Natural killer cell (primary cell): Measurements from ENCODE around the gene PCLO. TPM values are rescaled to one million over a fixed set of nuclear protein-coding genes. Genes with fewer than 3 reads are reported as not detected.

Experiments used
- ATAC-seq, 3 donors: fragments of 150-1000 bp in 2 of 3; fragments of 200-7000 bp in 1 of 3; cut with Tn5 transposase; 1 replicate in 1 of 3; 2 replicates in 2 of 3; pipeline ENCODE4 v1.10.0; 2021; ENCODE audit warnings: mild to moderate bottlenecking in 2 of 3, moderate library complexity in 2 of 3
- DNase-seq, 2 donors: peaks; one replicate each; pipeline versions ENCODE4 v3.0.0 to v3.0.0-alpha.2; 2013 to 2021; ENCODE audit warnings: mixed read lengths in 1 of 2
- H3K27ac ChIP-seq: one replicate; pipeline ENCODE4 v1.5.1; 2013; ENCODE audit warnings: mild to moderate bottlenecking, low read length
- H3K27me3 ChIP-seq: one replicate; pipeline ENCODE4 v1.6.1; 2013; ENCODE audit warnings: low read length; ENCODE audit not compliant: control insufficient read depth, insufficient read depth
- H3K36me3 ChIP-seq: one replicate; pipeline ENCODE4 v1.6.1; 2013; ENCODE audit warnings: low read length; ENCODE audit not compliant: control insufficient read depth, insufficient read depth
- H3K4me1 ChIP-seq: one replicate; pipeline ENCODE4 v1.6.1; 2013; ENCODE audit warnings: low read length; ENCODE audit not compliant: control insufficient read depth, insufficient read depth
- H3K4me3 ChIP-seq: one replicate; pipeline ENCODE4 v1.5.1; 2013; ENCODE audit warnings: low read length
- H3K9me3 ChIP-seq: one replicate; pipeline ENCODE4 v1.6.1; 2013; ENCODE audit warnings: low read length; ENCODE audit not compliant: control insufficient read depth, insufficient read depth
- H3K27ac Mint-ChIP-seq, 2 donors: one replicate each; pipeline ENCODE4 v1.8.0; 2022; ENCODE audit warnings: mild to moderate bottlenecking in 2 of 2, mixed read lengths in 2 of 2, moderate library complexity in 1 of 2
- H3K27me3 Mint-ChIP-seq, 2 donors: one replicate each; pipeline ENCODE4 v1.8.0; 2022; ENCODE audit warnings: low read depth in 2 of 2, mixed read lengths in 2 of 2
- H3K36me3 Mint-ChIP-seq: one replicate; pipeline ENCODE4 v1.8.0; 2022; ENCODE audit warnings: mixed read lengths
- H3K4me1 Mint-ChIP-seq, 2 donors: one replicate each; pipeline ENCODE4 v1.8.0; 2022; ENCODE audit warnings: mixed read lengths in 2 of 2
- H3K4me3 Mint-ChIP-seq: one replicate; pipeline ENCODE4 v1.8.0; 2022; ENCODE audit warnings: mild to moderate bottlenecking, moderate library complexity, mixed read lengths
- H3K9me3 Mint-ChIP-seq, 2 donors: one replicate each; pipeline ENCODE4 v1.8.0; 2022; ENCODE audit warnings: mixed read lengths in 2 of 2
- WGBS: methylation state at CpG from one replicate; pipeline ENCODE4 v1.1.7; 2013; ENCODE audit warnings: missing lambda C conversion rate; ENCODE audit not compliant: insufficient coverage; 5-methylcytosine and 5-hydroxymethylcytosine counted together
- intact Hi-C: fragments of 100-400 bp; cut with micrococcal nuclease; formaldehyde crosslinking; loops from one replicate; pipeline ENCODE4 v1.14.2; 2022
- total RNA-seq, 4 donors: library from RNA; stranded (reverse); fragments of 120-200 nt in 1 of 4; gene quantifications; one replicate each; pipeline versions ENCODE4 v1.2.3 to v1.2.4, GENCODE V29; 2013 to 2022
- TF ChIP-seq, protein P1 (sequence below): fragments of 200-600 bp; IDR thresholded peaks from one replicate; pipeline ENCODE4 v1.8.0; 2022; ENCODE audit warnings: antibody characterized with exemption

PCLO gene
- total RNA-seq, 3 donors from 2014 or later (not counting 1 experiment from before 2014, with no cell fraction given), result not detected

- H3K4me1 Mint-ChIP-seq, result no peaks in the 10 kb centered on the region
- Histone ChIP-seq H3K27ac (no peak overlapping the region), H3K4me3 (no peak overlapping the region), H3K9me3 (no peaks in the 10 kb centered on the region), H3K4me1 (no peaks in the 10 kb centered on the region), H3K27me3 (no peaks in the 10 kb centered on the region), H3K36me3 (no peaks in the 10 kb centered on the region)
- intact Hi-C loops, result no loop called here
- no peak for ATAC-seq
- no peaks in the 10 kb centered on the region for H3K27me3 Mint-ChIP-seq
- H3K9me3 Mint-ChIP-seq, result peaks cover 11 to 17% of the 10 kb centered on the region in 2 donors
- no peak for DNase-seq
- 100% methylated on average over 1 of the region's 1 CpG for WGBS
- H3K27ac Mint-ChIP-seq, result no peak overlapping the region
- TF ChIP-seq, protein P1, sequence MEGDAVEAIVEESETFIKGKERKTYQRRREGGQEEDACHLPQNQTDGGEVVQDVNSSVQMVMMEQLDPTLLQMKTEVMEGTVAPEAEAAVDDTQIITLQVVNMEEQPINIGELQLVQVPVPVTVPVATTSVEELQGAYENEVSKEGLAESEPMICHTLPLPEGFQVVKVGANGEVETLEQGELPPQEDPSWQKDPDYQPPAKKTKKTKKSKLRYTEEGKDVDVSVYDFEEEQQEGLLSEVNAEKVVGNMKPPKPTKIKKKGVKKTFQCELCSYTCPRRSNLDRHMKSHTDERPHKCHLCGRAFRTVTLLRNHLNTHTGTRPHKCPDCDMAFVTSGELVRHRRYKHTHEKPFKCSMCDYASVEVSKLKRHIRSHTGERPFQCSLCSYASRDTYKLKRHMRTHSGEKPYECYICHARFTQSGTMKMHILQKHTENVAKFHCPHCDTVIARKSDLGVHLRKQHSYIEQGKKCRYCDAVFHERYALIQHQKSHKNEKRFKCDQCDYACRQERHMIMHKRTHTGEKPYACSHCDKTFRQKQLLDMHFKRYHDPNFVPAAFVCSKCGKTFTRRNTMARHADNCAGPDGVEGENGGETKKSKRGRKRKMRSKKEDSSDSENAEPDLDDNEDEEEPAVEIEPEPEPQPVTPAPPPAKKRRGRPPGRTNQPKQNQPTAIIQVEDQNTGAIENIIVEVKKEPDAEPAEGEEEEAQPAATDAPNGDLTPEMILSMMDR, result no peak
- no peaks in the 10 kb centered on the region for H3K36me3 Mint-ChIP-seq
- no peak overlapping the region for H3K4me3 Mint-ChIP-seq
These were observed 19.6 kb downstream of the PCLO start for GRCh38 chr7:83143107-83143506.

GRCh38 chr7:83142365-83142764 is 20.3 kb downstream of the PCLO start:
- Histone ChIP-seq H3K27me3 (no peaks in the 10 kb centered on the region), H3K36me3 (no peaks in the 10 kb centered on the region), H3K4me3 (no peak overlapping the region), H3K9me3 (no peaks in the 10 kb centered on the region), H3K27ac (no peak overlapping the region), H3K4me1 (no peaks in the 10 kb centered on the region)
- ATAC-seq (no peak), DNase-seq (no peak)
- intact Hi-C loops, result no loop called here
- no peak overlapping the region for H3K27ac Mint-ChIP-seq
- TF ChIP-seq, protein P1, result no peak
- H3K36me3 Mint-ChIP-seq, result no peaks in the 10 kb centered on the region
- H3K9me3 Mint-ChIP-seq, result peaks cover 12 to 17% of the 10 kb centered on the region in 2 donors
- WGBS, result 86% methylated on average over 1 of the region's 2 CpGs
- no peaks in the 10 kb centered on the region for H3K4me1 Mint-ChIP-seq
- no peak overlapping the region for H3K4me3 Mint-ChIP-seq
- H3K27me3 Mint-ChIP-seq, result no peaks in the 10 kb centered on the region

DNA sequence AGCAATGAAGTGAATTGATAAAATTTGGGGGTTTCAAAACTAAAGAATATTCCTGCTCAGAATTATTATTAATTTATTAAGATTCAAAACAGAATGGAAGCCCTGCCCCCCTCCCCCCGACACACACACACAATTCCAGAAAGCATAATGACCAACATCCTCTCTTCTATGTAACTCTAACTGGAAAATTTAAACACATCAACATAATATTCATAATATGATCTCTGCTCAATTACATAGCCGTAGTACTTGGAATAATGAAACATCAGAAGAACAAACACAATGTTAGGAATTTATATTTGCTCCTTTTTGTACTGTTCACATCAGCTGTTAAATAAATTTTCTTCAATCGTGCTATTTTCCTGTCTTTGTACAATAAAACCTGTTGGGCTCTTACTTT is 20.8 kb downstream of the PCLO start:
- no peak overlapping the region for H3K27ac ChIP-seq
- no peak overlapping the region for H3K4me3 ChIP-seq
- ATAC-seq, result no peak
- Mint-ChIP-seq H3K27ac (no peak overlapping the region), H3K9me3 (peaks cover 12 to 17% of the 10 kb centered on the region in 2 donors), H3K4me1 (no peaks in the 10 kb centered on the region), H3K4me3 (no peak overlapping the region), H3K36me3 (no peaks in the 10 kb centered on the region), H3K27me3 (no peaks in the 10 kb centered on the region)
- intact Hi-C loops, result no loop called here
- no peaks in the 10 kb centered on the region for H3K36me3 ChIP-seq
- no peaks in the 10 kb centered on the region for H3K27me3 ChIP-seq
- H3K4me1 ChIP-seq, result no peaks in the 10 kb centered on the region
- no peaks in the 10 kb centered on the region for H3K9me3 ChIP-seq
- TF ChIP-seq, protein P1, result no peak
- DNase-seq, result no peak
- WGBS, result 86% methylated on average over 3 of the region's 3 CpGs
